Loucy (cell line): ENCODE data around the gene RHOC.

Experiments used
- H2AFZ ChIP-seq: fragments of 200-600 bp; sonication (generic); 2 replicates; pipeline ENCODE4 v1.6.0; 2016; ENCODE audit warnings: antibody characterized with exemption, mild to moderate bottlenecking, low read length, moderate library complexity
- H3F3A ChIP-seq: fragments of 200-600 bp; 2 replicates; pipeline ENCODE4 v1.6.0; 2016; ENCODE audit warnings: antibody characterized with exemption, low read depth, mild to moderate bottlenecking
- H3K27me3 ChIP-seq: fragments of 200-600 bp; sonication (generic); 2 replicates; pipeline ENCODE4 v1.6.1; 2014; ENCODE audit warnings: low read length, mild to moderate bottlenecking; ENCODE audit not compliant: insufficient read depth, poor library complexity, severe bottlenecking
- H3K36me3 ChIP-seq: fragments of 200-600 bp; sonication (generic); 2 replicates; pipeline ENCODE4 v1.6.1; 2016; ENCODE audit warnings: low read length; ENCODE audit not compliant: insufficient read depth
- H3K4me1 ChIP-seq: fragments of 200-600 bp; sonication (generic); 2 replicates; pipeline ENCODE4 v1.5.1; 2014; ENCODE audit warnings: low read length, mild to moderate bottlenecking; ENCODE audit not compliant: insufficient read depth, poor library complexity, severe bottlenecking
- H3K4me2 ChIP-seq: fragments of 200-600 bp; sonication (generic); 2 replicates; pipeline ENCODE4 v1.6.0; 2014; ENCODE audit warnings: antibody characterized with exemption, low read length, low read depth, mild to moderate bottlenecking; ENCODE audit not compliant: poor library complexity, severe bottlenecking
- H3K4me3 ChIP-seq: fragments of 200-600 bp; sonication (generic); 2 replicates; pipeline ENCODE4 v1.5.1; 2014; ENCODE audit warnings: low read length, mild to moderate bottlenecking, mixed read lengths; ENCODE audit not compliant: poor library complexity, severe bottlenecking
- H3K79me2 ChIP-seq: fragments of 200-600 bp; sonication (generic); 2 replicates; pipeline ENCODE4 v1.6.1; 2014; ENCODE audit warnings: low read length; ENCODE audit not compliant: insufficient read depth
- H3K9ac ChIP-seq: fragments of 200-600 bp; sonication (generic); 2 replicates; pipeline ENCODE4 v1.6.0; 2014; ENCODE audit warnings: mild to moderate bottlenecking, low read depth, low read length, moderate library complexity; ENCODE audit not compliant: poor library complexity, severe bottlenecking
- H3K9me2 ChIP-seq: fragments of 200-600 bp; sonication (generic); replicated peaks from 2 replicates; pipeline ENCODE4 v1.6.1; 2016; ENCODE audit warnings: low read depth, low read length, mixed read lengths
- H3K9me3 ChIP-seq: fragments of 200-600 bp; sonication (generic); 2 replicates; pipeline ENCODE4 v1.6.1; 2014; ENCODE audit warnings: mild to moderate bottlenecking, antibody characterized with exemption, low read length, low read depth; ENCODE audit not compliant: insufficient read depth
- H4K20me1 ChIP-seq: fragments of 200-600 bp; sonication (generic); 2 replicates; pipeline ENCODE4 v1.6.0; 2014; ENCODE audit warnings: antibody characterized with exemption, low read length, mild to moderate bottlenecking; ENCODE audit not compliant: insufficient read depth, poor library complexity, severe bottlenecking
- CTCF ChIP-seq: fragments of 200-600 bp; sonication (generic); conservative IDR thresholded peaks from 2 replicates; pipeline ENCODE4 v1.5.1; 2014; ENCODE audit warnings: mild to moderate bottlenecking, antibody characterized with exemption, low read length
- EZH2phosphoT487 ChIP-seq: fragments of 200-600 bp; IDR thresholded peaks from 2 replicates; pipeline ENCODE4 v1.6.1; 2018; ENCODE audit warnings: antibody characterized with exemption, mild to moderate bottlenecking, moderate library complexity, borderline replicate concordance

The RHOC gene

GRCh38 chr1:112696578-112697314, 10.2 kb downstream of the RHOC start:
- no peak overlapping the region for H3K9ac ChIP-seq
- H3K27me3 ChIP-seq: no peaks in the 10 kb centered on the region
- peaks cover 21% of the 10 kb centered on the region for H4K20me1 ChIP-seq
- no peaks in the 10 kb centered on the region; the same call in 1 of the 2 replicates for H3K79me2 ChIP-seq
- H2AFZ ChIP-seq: no peak overlapping the region
- peaks cover 30% of the 10 kb centered on the region for H3K4me1 ChIP-seq
- H3K9me2 ChIP-seq: no peaks in the 10 kb centered on the region
- TF ChIP-seq CTCF (no peak), EZH2phosphoT487 (no peak)
- H3K9me3 ChIP-seq: no peaks in the 10 kb centered on the region
- H3K4me3 ChIP-seq: no peak overlapping the region
- no peak overlapping the region for H3K4me2 ChIP-seq
- H3F3A ChIP-seq: no peaks in the 10 kb centered on the region
- peaks cover 76% of the 10 kb centered on the region; the same call in 1 of the 2 replicates for H3K36me3 ChIP-seq

GRCh38 chr1:112695276-112695675, 11.7 kb downstream of the RHOC start:
- no peaks in the 10 kb centered on the region for H3F3A ChIP-seq
- no peaks in the 10 kb centered on the region for H3K9me2 ChIP-seq
- peaks cover 84% of the 10 kb centered on the region; the same call in 1 of the 2 replicates for H3K36me3 ChIP-seq
- H3K4me2 ChIP-seq: no peak overlapping the region
- H4K20me1 ChIP-seq: peaks cover 9% of the 10 kb centered on the region
- H3K27me3 ChIP-seq: no peaks in the 10 kb centered on the region
- H3K9me3 ChIP-seq: no peaks in the 10 kb centered on the region
- no peak overlapping the region for H3K9ac ChIP-seq
- H3K79me2 ChIP-seq: no peaks in the 10 kb centered on the region
- H3K4me3 ChIP-seq: no peak overlapping the region
- peaks cover 16% of the 10 kb centered on the region for H3K4me1 ChIP-seq
- H2AFZ ChIP-seq: no peak overlapping the region
- TF ChIP-seq EZH2phosphoT487 (no peak), CTCF (no peak)

GRCh38 chr1:112694363-112694929, 12.5 kb downstream of the RHOC start:
- H3K9me2 ChIP-seq: no peaks in the 10 kb centered on the region
- H3K4me3 ChIP-seq: no peak overlapping the region
- H3K4me1 ChIP-seq: peaks cover 7% of the 10 kb centered on the region
- no peak for TF ChIP-seq CTCF
- no peak for TF ChIP-seq EZH2phosphoT487
- no peak overlapping the region for H3K4me2 ChIP-seq
- no peak overlapping the region for H3K9ac ChIP-seq
- no peaks in the 10 kb centered on the region for H3F3A ChIP-seq
- no peaks in the 10 kb centered on the region for H3K27me3 ChIP-seq
- H4K20me1 ChIP-seq: peaks cover under 1% of the 10 kb centered on the region
- H3K36me3 ChIP-seq: peaks cover 86% of the 10 kb centered on the region; the same call in 1 of the 2 replicates
- H3K79me2 ChIP-seq: no peaks in the 10 kb centered on the region
- H2AFZ ChIP-seq: no peak overlapping the region
- no peaks in the 10 kb centered on the region for H3K9me3 ChIP-seq
